ENCODE results near the gene PTPRJ. TPM values are rescaled to one million over a fixed set of nuclear protein-coding genes. Genes with fewer than 3 reads are reported as not detected.

The PTPRJ gene
- total and polyA plus RNA-seq, 9 of the 15 experiments (the other 6 are each of a cell fraction or from before 2014, with no cell fraction given), result 0.56 to 10.7 (median 4.8) TPM

DNA sequence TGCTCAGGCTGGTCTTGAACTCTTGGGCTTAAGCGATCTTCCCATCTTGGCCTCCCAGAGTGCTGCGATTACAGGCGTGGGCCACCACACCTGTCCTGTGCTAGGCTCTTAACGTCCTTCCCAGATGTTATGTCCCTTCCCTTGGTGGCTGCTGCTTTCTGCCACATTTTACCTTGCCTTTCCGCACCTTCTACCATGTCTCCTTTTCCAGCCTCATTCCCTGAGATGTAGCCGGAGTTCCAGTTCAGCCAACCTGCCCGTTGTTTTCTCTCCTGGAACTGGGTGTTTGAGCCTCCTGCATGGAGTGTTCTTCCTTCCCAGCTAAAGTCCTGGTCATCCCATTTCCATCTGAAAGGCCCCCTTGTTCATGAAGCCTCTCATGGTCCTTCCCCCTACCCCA, 95.3 kb downstream of the PTPRJ start:
- POLR2A ChIA-PET, result interaction anchor here (0.7 to 2.1 kb wide), 4 partner anchors 9 to 92 kb away, joined by 4 to 6 read pairs (median 5); no protein-coding TSS in a partner anchor
- Histone ChIP-seq H3K4me1 (replicated peaks in 1 of 2; ENCODE audit: control insufficient read depth in 2 of 2, insufficient read depth in 2 of 2, low read length in 2 of 2) (no peaks in the 10 kb centered on the region; a peak in 1 of 5 replicates), H3K4me2 (ENCODE audit: insufficient read depth, low read length) (no peak overlapping the region), H2AFZ (ENCODE audit: low read depth, low read length) (no peak overlapping the region), H3K27ac (ENCODE audit: extremely low read depth, low read depth, low read length) (no peak overlapping the region), H3K9ac (ENCODE audit: insufficient read depth in 1 of 2, low read depth in 2 of 2, low read length in 2 of 2) (no peak overlapping the region), H3K9me1 (ENCODE audit: control insufficient read depth, insufficient read depth, low read length) (no peaks in the 10 kb centered on the region), H3K27me3 (ENCODE audit: control insufficient read depth in 2 of 2, insufficient read depth in 2 of 2, low read length in 2 of 2) (no peaks in the 10 kb centered on the region), H3K9me3 (replicated peaks; ENCODE audit: control insufficient read depth, insufficient read depth, low read depth, low read length) (no peaks in the 10 kb centered on the region), H3K79me2 (ENCODE audit: control insufficient read depth, insufficient read depth, low read length) (no peaks in the 10 kb centered on the region), H3K4me3 (no peak overlapping the region), H4K20me1 (replicated peaks; ENCODE audit: control insufficient read depth, insufficient read depth, low read length) (no peaks in the 10 kb centered on the region), H3K36me3 (ENCODE audit: control insufficient read depth, insufficient read depth, low read length) (no peaks in the 10 kb centered on the region; the same call in 2 of the 3 replicates)
- ATAC-seq, result no peak
- FAIRE-seq, result no peak
- CTCF ChIA-PET (ENCODE audit: low intra/inter-chr PET ratio), result no interaction called here
- intact Hi-C loops (cut with micrococcal nuclease), result no loop called here
- no peak for DNase-seq (ENCODE audit: extremely low read depth in 1 of 4, low spot score in 3 of 4)
- no TSS peak for BruUV-seq (replicated peaks)
- in situ Hi-C loops (cut with MboI), result no loop called here
- TF ChIP-seq BRD9 (IDR thresholded peaks at IDR 0.05; ENCODE audit: low read depth, partially characterized antibody) (no peak), RUNX1 (IDR thresholded peaks at IDR 0.05; ENCODE audit: low read depth) (no peak), RCOR1 (IDR thresholded peaks at IDR 0.05; ENCODE audit: borderline replicate concordance in 1 of 2, low read depth in 2 of 2, low read length in 2 of 2) (no peak), ZNF282 (CRISPR knock-in tag; IDR thresholded peaks at IDR 0.05) (no peak), ZNF311 (CRISPR knock-in tag; IDR thresholded peaks at IDR 0.05) (no peak), NFYB (IDR thresholded peaks at IDR 0.05; ENCODE audit: extremely low read depth, insufficient read length) (no peak), ATF7 (IDR thresholded peaks at IDR 0.05) (no peak), MTA3 (IDR thresholded peaks at IDR 0.05; ENCODE audit: borderline replicate concordance) (no peak), ZNF57 (CRISPR knock-in tag; IDR thresholded peaks at IDR 0.05) (no peak)
- TF ChIP-seq, protein P1, sequence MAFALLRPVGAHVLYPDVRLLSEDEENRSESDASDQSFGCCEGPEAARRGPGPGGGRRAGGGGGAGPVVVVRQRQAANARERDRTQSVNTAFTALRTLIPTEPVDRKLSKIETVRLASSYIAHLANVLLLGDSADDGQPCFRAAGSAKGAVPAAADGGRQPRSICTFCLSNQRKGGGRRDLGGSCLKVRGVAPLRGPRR (CRISPR knock-in tag; IDR thresholded peaks at IDR 0.05), result no peak
- 87% methylated on average over 7 of the region's 7 CpGs for WGBS (ENCODE audit: insufficient coverage, low coverage, missing lambda C conversion rate)

Data from K562 (cell line).